ENCODE data around the gene PIGR. TPM values are rescaled to one million over a fixed set of nuclear protein-coding genes. Genes with fewer than 3 reads are reported as not detected.

Gene PIGR
- total and polyA plus RNA-seq, 2 of the 4 experiments (the other 2 are of a cell fraction) = not detected

DNA sequence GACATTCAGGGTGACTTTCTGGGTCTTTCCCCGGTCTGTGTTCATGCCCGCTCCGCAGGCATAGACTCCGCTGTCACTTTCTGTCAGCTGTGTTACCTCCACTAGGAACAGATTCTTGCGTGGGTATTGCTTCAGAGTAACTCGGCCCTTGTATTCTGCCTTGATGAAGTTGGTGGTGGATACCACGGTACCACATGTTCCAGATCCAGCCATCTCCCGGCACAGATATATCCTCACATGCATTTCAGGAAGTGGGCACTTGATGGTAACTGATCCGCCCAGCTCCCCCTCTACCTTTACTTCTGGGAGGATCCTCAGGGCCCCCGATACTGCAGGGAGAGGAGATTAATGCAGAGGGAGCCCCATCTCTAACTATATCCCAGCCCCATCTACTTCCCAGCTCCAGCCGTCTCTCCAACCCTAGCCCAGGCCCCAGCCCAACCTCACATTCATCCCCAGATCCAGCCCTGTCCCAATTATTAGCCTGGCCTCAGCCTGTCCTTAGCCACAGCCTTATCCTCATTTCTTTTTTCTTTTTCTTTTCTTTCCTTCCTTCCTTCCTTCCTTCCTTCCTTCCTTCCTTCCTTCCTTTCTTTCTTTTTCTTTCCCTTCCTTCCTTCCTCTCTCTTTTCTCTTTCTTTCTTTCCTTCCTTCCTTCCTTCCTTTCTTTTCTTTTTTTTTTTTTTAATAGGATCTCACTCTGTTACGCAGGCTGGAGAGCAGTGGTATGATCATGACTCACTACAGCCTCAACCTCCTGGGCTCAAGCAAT, 32.3 kb downstream of the PIGR start:
- no peak overlapping the region for H3K27ac ChIP-seq (ENCODE audit: insufficient read depth, low read length)
- ChIA-PET CTCF (no interaction called here), POLR2A (ENCODE audit: unreplicated experiment) (no interaction called here)
- no peak overlapping the region for H2BK5ac ChIP-seq (ENCODE audit: low read depth, low read length, poor library complexity, severe bottlenecking)
- no peak overlapping the region for H4K8ac ChIP-seq (ENCODE audit: low read depth in 2 of 2, low read length in 2 of 2)
- dilution Hi-C loops (cut with HindIII; ENCODE audit: low sequenced_read_pairs, unreplicated experiment) = no loop called here
- no peaks in the 10 kb centered on the region for H3K36me3 ChIP-seq (ENCODE audit: control insufficient read depth, insufficient read depth, low read length)
- H3K18ac ChIP-seq (ENCODE audit: low read depth, low read length) = no peak overlapping the region
- H3K23ac ChIP-seq (ENCODE audit: low read depth, low read length) = no peak overlapping the region
- no peak overlapping the region for H2BK15ac ChIP-seq (ENCODE audit: low read depth, low read length)
- H3K27me3 ChIP-seq (ENCODE audit: control insufficient read depth, insufficient read depth, low read length) = peaks cover 41% of the 10 kb centered on the region
- H3K4me1 ChIP-seq (ENCODE audit: control insufficient read depth, insufficient read depth, low read length) = peaks cover 3% of the 10 kb centered on the region
- TF ChIP-seq POLR2A (IDR thresholded peaks at IDR 0.05; ENCODE audit: low read depth, low read length) (no peak), MAFK (IDR thresholded peaks at IDR 0.05; ENCODE audit: low read depth, low read length) (no peak), RAD21 (IDR thresholded peaks at IDR 0.05; ENCODE audit: low read length) (no peak), RFX5 (IDR thresholded peaks at IDR 0.05; ENCODE audit: low read depth, low read length) (no peak), CEBPB (IDR thresholded peaks at IDR 0.05; ENCODE audit: low read depth, low read length) (no peak), SMC3 (IDR thresholded peaks at IDR 0.05; ENCODE audit: low read depth, low read length) (no peak), BHLHE40 (IDR thresholded peaks at IDR 0.05; ENCODE audit: low read depth, low read length) (no peak), RCOR1 (IDR thresholded peaks at IDR 0.05; ENCODE audit: insufficient replicate concordance, low read length) (no peak), CHD1 (IDR thresholded peaks at IDR 0.05; ENCODE audit: low read depth, low read length) (no peak), FOS (IDR thresholded peaks at IDR 0.05; ENCODE audit: low read depth, low read length) (no peak), NFE2L2 (IDR thresholded peaks at IDR 0.05; ENCODE audit: low read depth, low read length) (no peak)
- TF ChIP-seq, protein P1, sequence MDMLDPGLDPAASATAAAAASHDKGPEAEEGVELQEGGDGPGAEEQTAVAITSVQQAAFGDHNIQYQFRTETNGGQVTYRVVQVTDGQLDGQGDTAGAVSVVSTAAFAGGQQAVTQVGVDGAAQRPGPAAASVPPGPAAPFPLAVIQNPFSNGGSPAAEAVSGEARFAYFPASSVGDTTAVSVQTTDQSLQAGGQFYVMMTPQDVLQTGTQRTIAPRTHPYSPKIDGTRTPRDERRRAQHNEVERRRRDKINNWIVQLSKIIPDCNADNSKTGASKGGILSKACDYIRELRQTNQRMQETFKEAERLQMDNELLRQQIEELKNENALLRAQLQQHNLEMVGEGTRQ (IDR thresholded peaks at IDR 0.05; ENCODE audit: low read depth, low read length) = no peak
- TF ChIP-seq, protein P2, sequence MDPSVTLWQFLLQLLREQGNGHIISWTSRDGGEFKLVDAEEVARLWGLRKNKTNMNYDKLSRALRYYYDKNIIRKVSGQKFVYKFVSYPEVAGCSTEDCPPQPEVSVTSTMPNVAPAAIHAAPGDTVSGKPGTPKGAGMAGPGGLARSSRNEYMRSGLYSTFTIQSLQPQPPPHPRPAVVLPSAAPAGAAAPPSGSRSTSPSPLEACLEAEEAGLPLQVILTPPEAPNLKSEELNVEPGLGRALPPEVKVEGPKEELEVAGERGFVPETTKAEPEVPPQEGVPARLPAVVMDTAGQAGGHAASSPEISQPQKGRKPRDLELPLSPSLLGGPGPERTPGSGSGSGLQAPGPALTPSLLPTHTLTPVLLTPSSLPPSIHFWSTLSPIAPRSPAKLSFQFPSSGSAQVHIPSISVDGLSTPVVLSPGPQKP (IDR thresholded peaks at IDR 0.05; ENCODE audit: borderline replicate concordance, low read depth, low read length) = no peak
- TF ChIP-seq, protein P3, sequence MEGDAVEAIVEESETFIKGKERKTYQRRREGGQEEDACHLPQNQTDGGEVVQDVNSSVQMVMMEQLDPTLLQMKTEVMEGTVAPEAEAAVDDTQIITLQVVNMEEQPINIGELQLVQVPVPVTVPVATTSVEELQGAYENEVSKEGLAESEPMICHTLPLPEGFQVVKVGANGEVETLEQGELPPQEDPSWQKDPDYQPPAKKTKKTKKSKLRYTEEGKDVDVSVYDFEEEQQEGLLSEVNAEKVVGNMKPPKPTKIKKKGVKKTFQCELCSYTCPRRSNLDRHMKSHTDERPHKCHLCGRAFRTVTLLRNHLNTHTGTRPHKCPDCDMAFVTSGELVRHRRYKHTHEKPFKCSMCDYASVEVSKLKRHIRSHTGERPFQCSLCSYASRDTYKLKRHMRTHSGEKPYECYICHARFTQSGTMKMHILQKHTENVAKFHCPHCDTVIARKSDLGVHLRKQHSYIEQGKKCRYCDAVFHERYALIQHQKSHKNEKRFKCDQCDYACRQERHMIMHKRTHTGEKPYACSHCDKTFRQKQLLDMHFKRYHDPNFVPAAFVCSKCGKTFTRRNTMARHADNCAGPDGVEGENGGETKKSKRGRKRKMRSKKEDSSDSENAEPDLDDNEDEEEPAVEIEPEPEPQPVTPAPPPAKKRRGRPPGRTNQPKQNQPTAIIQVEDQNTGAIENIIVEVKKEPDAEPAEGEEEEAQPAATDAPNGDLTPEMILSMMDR (conservative IDR thresholded peaks at IDR 0.05; ENCODE audit: low read depth, low read length) = no peak
- H3K56ac ChIP-seq (ENCODE audit: extremely low read depth, insufficient read depth, low read length) = no peak overlapping the region
- ATAC-seq (ENCODE audit: low read depth) (no peak), DNase-seq (no peak)
- in situ Hi-C loops (cut with MboI; ENCODE audit: low sequenced_read_pairs) = loop anchor here (5.0 to 10.0 kb wide), 4 partner anchors 107 to 429 kb away; partner anchors contain the start of gene EIF2D
- H4K91ac ChIP-seq (ENCODE audit: insufficient read depth, low read depth, low read length) = no peak overlapping the region
- no peak overlapping the region for H3K4me3 ChIP-seq (ENCODE audit: insufficient read depth, low read depth, low read length)
- H3K4ac ChIP-seq (ENCODE audit: low read depth, low read length) = no peak overlapping the region
- intact Hi-C loops (cut with micrococcal nuclease) = loop anchor here (2.0 to 10.0 kb wide), 4 partner anchors 161 to 491 kb away; no protein-coding TSS in a partner anchor
- no peak overlapping the region for H2BK120ac ChIP-seq (ENCODE audit: low read depth, low read length)
- H3K9me1 ChIP-seq (ENCODE audit: insufficient read depth, low read length) = peaks cover 2% of the 10 kb centered on the region; the same call in 1 of the 2 replicates
- no peaks in the 10 kb centered on the region for H3K9me3 ChIP-seq (ENCODE audit: control insufficient read depth, insufficient read depth, low read length)
- H3K79me1 ChIP-seq (ENCODE audit: low read depth in 1 of 2, low read length in 2 of 2) = no peaks in the 10 kb centered on the region
- H2BK20ac ChIP-seq (ENCODE audit: low read depth, low read length) = no peak overlapping the region
- no peak overlapping the region for H2AFZ ChIP-seq (replicated peaks; ENCODE audit: low read length, poor library complexity)
- 60% methylated on average over 2 of the region's 12 CpGs; no CpG with 5 or more reads in 1 of the 2 experiments for WGBS, 2 experiments (ENCODE audit: extremely low coverage in 2 of 2, insufficient read length in 1 of 2)
- H4K20me1 ChIP-seq (ENCODE audit: insufficient read depth, low read length) = no peaks in the 10 kb centered on the region
- BruUV-seq (replicated peaks) = no TSS peak
- H4K5ac ChIP-seq (ENCODE audit: low read depth, low read length) = no peak overlapping the region
- no peak overlapping the region; the same call in 1 of the 2 replicates for H2AK5ac ChIP-seq (ENCODE audit: low read depth, low read length)
- no peak overlapping the region for H3K9ac ChIP-seq (ENCODE audit: low read depth, low read length)
- no peak overlapping the region for H3K14ac ChIP-seq (replicated peaks; ENCODE audit: low read depth, low read length)
- no peak overlapping the region for H2AK9ac ChIP-seq (replicated peaks; ENCODE audit: low read depth, low read length, poor library complexity)
- H3K4me2 ChIP-seq (ENCODE audit: low read depth, low read length) = no peak overlapping the region

All from IMR-90 (cell line).